ENCODE data around the gene HERC2. TPM values are rescaled to one million over a fixed set of nuclear protein-coding genes. Genes with fewer than 3 reads are reported as not detected.

HERC2 gene
- total and polyA plus RNA-seq, 2 of the 13 experiments (the other 11 are each of a cell fraction or from before 2014, with no cell fraction given) = 17.6 to 24.8 TPM

GRCh38 chr15:28100516-28101195 lies 221.3 kb downstream of the HERC2 start (continued):
- TF ChIP-seq ZNF362 (CRISPR knock-in tag; IDR thresholded peaks at IDR 0.05; ENCODE audit: borderline replicate concordance) (no peak), CHD2 (IDR thresholded peaks at IDR 0.05; ENCODE audit: low read depth, low read length) (no peak), ZNF75D (CRISPR knock-in tag; IDR thresholded peaks at IDR 0.05; ENCODE audit: borderline replicate concordance) (no peak)

DNA sequence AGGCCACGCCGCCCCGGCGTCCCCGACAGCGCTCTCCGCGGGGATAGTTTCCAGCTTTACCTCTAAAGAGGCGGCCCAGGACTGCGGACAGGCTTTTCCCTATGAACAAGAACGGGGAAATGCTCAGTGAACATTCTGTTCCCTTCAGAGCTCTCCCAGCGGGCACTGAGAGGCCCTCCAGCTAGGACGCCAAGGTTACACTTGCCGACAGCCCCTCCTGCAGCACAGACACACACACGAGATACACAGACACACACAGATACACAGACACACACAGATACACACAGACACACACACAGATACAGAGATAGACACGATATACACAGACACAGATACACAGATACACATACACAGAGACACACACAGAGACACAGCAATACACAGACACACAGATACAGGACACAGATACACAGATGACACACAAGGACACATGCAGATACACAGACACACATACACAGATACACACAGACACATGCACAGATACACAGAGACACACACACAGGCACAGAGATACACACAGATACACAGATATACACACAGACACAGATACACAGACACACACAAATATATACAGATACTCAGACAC lies 222.3 kb downstream of the HERC2 start:
- no peaks in the 10 kb centered on the region for H3K9me3 ChIP-seq (ENCODE audit: low read length)
- WGBS (ENCODE audit: low lambda C conversion rate) = 11% methylated on average over 4 of the region's 16 CpGs
- POLR2A ChIA-PET = no interaction called here
- CTCF ChIA-PET (ENCODE audit: low intra/inter-chr PET ratio, low total read pairs) = no interaction called here
- in situ Hi-C loops (cut with HindIII; ENCODE audit: extremely low pct_ligation_motif_present, low pct_unique_long_range_greater_than_20kb) = no loop called here
- H3K79me2 ChIP-seq (ENCODE audit: insufficient read depth, low read length) = no peaks in the 10 kb centered on the region
- no peaks in the 10 kb centered on the region for H3K36me3 ChIP-seq (replicated peaks in 1 of 2; ENCODE audit: control insufficient read depth in 1 of 2, insufficient read depth in 2 of 2, low read length in 2 of 2)
- H3K4me1 ChIP-seq (ENCODE audit: insufficient read depth, low read length) = peaks cover 37% of the 10 kb centered on the region
- no TSS peak for BruUV-seq (replicated peaks)
- H3K4me2 ChIP-seq (ENCODE audit: low read depth, low read length) = peak overlapping the region; percentile 58
- H3K9ac ChIP-seq (ENCODE audit: insufficient read depth, low read depth, low read length) = no peak overlapping the region
- H2AFZ ChIP-seq (ENCODE audit: low read length) = no peak overlapping the region
- H3K4me3 ChIP-seq (replicated peaks in 1 of 3; ENCODE audit: insufficient read depth in 1 of 3, low read depth in 2 of 3, low read length in 3 of 3) = peak overlapping the region; percentile 28 to 67 (median 30); a peak in 5 of 6 replicates
- no peak for FAIRE-seq
- intact Hi-C loops (cut with micrococcal nuclease; ENCODE audit: unreplicated experiment) = loop anchor here (1.0 kb wide), 1 partner anchor 24 kb away; no protein-coding TSS in a partner anchor
- H4K20me1 ChIP-seq (ENCODE audit: insufficient read depth, low read length) = no peaks in the 10 kb centered on the region
- H3K27me3 ChIP-seq (ENCODE audit: control insufficient read depth in 1 of 2, insufficient read depth in 2 of 2, low read length in 2 of 2) = peaks cover 8 to 71% of the 10 kb centered on the region in 2 experiments; a peak in 4 of 5 replicates
- ATAC-seq = no peak
- H3K27ac ChIP-seq (ENCODE audit: extremely low read length, insufficient read depth, low read length) = no peak overlapping the region
- DNase-seq (ENCODE audit: low spot score) = no peak
- no peak for TF ChIP-seq NFE2L1 (CRISPR knock-in tag; IDR thresholded peaks at IDR 0.05; ENCODE audit: borderline replicate concordance)
- no peak for TF ChIP-seq MYC (CRISPR knock-in tag; IDR thresholded peaks at IDR 0.05; ENCODE audit: borderline replicate concordance)
- no peak for TF ChIP-seq ZNF605 (CRISPR knock-in tag; IDR thresholded peaks at IDR 0.05)
- no peak for TF ChIP-seq IRF2 (CRISPR knock-in tag; IDR thresholded peaks at IDR 0.05)
- TF ChIP-seq ZNF646 (CRISPR knock-in tag; IDR thresholded peaks at IDR 0.05) = peak; percentile 70
- TF ChIP-seq ZNF282 (IDR thresholded peaks at IDR 0.05; ENCODE audit: partially characterized antibody) = peak; percentile 15
- no peak for TF ChIP-seq KDM2A (CRISPR knock-in tag; IDR thresholded peaks at IDR 0.05; ENCODE audit: borderline replicate concordance, low read depth)
- no peak for TF ChIP-seq CENPT (CRISPR knock-in tag; IDR thresholded peaks at IDR 0.05; ENCODE audit: low read depth)
- TF ChIP-seq NCOA5 (CRISPR knock-in tag; IDR thresholded peaks at IDR 0.05) = no peak
- TF ChIP-seq ZFP36 (IDR thresholded peaks at IDR 0.05; ENCODE audit: borderline replicate concordance, low read depth, low read length, partially characterized antibody) = no peak

Measured in HepG2 (cell line).